ENCODE measurements around the gene GALNT10.

DNA sequence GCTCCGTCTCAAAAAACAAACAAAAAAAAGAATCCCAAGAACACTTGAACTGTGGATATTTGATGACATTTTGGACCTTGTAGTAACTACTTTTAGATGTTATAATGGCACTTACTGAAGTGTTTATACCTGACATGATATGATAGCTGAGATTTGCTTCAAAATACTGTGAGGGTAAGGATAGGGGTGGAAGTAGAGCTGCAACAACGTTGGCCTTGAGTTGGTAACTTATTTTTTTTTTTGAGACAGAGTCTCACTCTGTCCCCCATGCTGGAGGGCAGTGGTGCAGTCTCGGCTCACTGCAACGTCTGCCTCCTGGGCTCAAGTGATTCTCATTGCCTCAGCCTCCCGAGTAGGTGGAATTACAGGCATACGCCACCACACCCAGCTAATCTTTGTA, 224.6 kb downstream of the GALNT10 start:
- TF ChIP-seq GATA3 (IDR thresholded peaks at IDR 0.05; ENCODE audit: borderline replicate concordance) (no peak), TP53 (CRISPR knock-in tag; IDR thresholded peaks at IDR 0.05) (no peak)
